Activated naive CD4-positive, alpha-beta T cell treated with anti-CD3 and anti-CD28 coated beads, Interleukin-2, amount 50 U/mL, for 72 hours (primary cell): ENCODE results near the gene OR2Z1. TPM values are rescaled to one million over a fixed set of nuclear protein-coding genes. Genes with fewer than 3 reads are reported as not detected.
"Not testable (repeated sequence)": the region's sequence is repeated elsewhere in the genome, so short reads cannot be mapped to it uniquely, and the experiment has no call there.

ENCODE experiments used
- ATAC-seq, 2 donors: fragments of 150-1000 bp; cut with Tn5 transposase; 2 replicates each; pipeline ENCODE4 v1.10.0; 2021; ENCODE audit warnings: mild to moderate bottlenecking in 2 of 2, moderate library complexity in 2 of 2
- DNase-seq, 2 donors: peaks; one replicate each; pipeline ENCODE4 v3.0.0; 2021 to 2022; ENCODE audit warnings: low spot score in 2 of 2
- H3K27ac Mint-ChIP-seq, 2 donors: one replicate each; pipeline ENCODE4 v1.8.0; 2022; ENCODE audit warnings: mild to moderate bottlenecking in 2 of 2, mixed read lengths in 2 of 2
- H3K36me3 Mint-ChIP-seq, 2 donors: one replicate each; pipeline ENCODE4 v1.8.0; 2022; ENCODE audit warnings: mixed read lengths in 2 of 2
- H3K9me3 Mint-ChIP-seq, 2 donors: one replicate each; pipeline ENCODE4 v1.8.0; 2022; ENCODE audit warnings: mixed read lengths in 2 of 2
- total RNA-seq, 2 donors: library from RNA; stranded (reverse); gene quantifications; one replicate each; pipeline ENCODE4 v1.2.3, GENCODE V29; 2022

The OR2Z1 gene
- total RNA-seq, 2 donors from 2014 or later, result not detected

DNA sequence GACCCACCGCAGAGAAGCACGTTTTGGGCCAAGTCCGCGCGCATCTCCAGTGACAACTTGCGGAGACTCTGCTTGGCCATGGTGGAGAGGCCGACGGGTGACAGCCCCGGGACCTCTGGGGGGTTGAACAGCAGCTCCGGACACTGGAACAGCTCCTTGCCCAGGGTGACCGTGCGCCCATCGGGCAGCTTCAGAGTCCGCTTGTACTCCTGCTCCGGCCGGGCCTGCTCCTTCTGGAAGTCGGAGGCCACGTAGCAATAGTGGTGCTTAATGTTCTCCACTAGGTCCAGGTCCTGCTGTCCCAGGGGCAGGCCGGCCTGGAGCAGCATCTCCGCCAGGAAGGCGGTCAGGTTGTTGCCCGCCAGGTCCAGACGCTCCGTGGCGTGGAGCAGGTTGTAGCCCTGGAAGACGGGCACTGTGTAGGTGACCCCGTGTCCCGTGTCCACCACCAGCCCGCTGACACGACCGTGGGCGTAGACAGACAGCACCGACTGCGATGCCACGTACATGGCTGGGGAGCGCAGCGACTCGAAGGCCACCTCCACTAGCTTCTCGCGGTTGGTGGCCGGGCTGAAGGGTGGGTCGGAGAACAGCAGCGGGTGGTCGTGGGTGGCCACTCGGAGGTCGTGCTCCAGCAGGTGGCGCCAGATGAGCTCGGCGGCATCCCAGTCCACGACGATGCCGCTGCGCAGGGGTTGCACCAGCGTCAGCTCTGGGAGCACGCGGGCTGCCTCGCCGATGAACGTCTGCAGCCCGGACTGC lies 23.6 kb upstream of the OR2Z1 start:
- Mint-ChIP-seq H3K36me3 (no peaks in the 10 kb centered on the region), H3K9me3 (no peaks in the 10 kb centered on the region), H3K27ac (no peak overlapping the region)
- ATAC-seq (no peak), DNase-seq (no peak)

DNA sequence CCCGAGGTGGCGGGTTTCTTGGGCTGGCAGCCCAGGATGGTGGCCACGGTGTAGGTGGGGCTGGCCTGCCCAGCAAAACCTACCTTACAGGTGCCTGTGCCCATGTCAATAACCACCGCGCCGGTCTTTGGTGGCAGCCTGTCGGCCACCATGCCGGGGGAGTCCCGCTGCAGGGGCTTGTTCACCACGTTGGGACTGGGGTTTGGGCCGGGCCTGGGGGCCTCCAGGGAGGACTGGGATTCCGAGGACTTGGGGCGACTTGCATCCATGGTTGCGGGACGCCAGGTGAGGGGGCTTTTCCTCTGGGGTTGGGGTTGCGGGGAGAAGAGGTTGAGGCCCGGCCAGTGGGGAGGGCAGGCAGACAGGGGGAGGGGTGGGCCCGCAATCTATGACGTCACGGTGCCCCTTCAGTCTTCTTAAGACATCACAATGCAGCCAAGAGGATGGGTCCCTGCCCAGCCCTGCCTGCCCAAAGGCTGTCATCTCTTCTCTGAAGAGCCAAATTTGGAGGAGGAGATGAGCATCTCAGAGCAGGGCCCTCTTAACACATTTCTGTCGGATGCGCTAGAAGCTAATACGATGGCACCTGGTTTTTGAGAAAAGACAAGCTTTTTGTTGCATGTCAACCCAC lies 22.9 kb upstream of the OR2Z1 start, which contains the start of gene ACTL9:
Gene ACTL9 (minus strand): TSS at position 363 of the 631 bp plus-strand sequence. CDS start 94 bp downstream, at position 269.
- DNase-seq, result no peak
- Mint-ChIP-seq H3K27ac (no peak within 1 kb of the TSS), H3K9me3 (no peaks in the 10 kb centered on the region), H3K36me3 (no peaks in the 10 kb centered on the region)
- ATAC-seq, result no peak

DNA sequence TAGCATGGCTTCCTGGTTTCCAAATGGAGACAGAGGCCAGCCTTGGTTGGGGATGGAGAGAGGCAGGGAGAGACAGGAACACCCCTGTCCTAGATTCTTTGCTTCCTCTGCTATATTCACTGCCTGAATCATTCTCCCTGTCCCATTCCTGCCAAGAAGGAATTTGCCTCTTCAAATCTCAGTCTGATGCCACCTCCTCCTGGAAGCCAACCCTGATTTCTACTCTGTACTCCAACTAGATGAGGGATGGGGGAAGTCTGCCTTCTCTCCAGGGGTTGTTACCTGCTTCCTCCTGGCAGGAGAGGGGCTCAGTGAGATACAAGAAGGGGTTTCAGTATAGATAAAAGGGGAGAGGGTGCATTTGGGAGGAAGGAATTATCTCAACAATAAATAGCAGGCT lies 21.5 kb upstream of the OR2Z1 start:
- H3K27ac Mint-ChIP-seq, result no peak overlapping the region
- no peak for ATAC-seq
- no peak for DNase-seq

DNA sequence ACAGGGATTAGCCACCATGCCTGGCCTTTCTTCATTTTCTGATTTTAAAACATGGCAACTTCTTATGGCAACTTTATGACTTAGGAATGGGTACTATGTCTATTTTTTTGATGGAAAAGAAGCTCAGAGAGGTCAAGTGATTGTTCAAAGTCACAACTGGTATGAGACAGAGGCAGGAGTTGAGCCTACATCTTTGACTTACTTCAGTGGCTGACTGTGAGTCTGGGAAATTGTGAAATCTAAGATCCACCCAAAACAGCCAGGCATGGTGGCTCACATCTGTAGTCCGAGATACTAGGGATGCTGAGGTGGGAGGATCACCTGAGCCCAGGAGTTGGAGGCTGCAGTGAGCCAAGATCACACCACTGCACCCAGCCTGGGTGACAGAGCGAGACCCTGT lies 20.5 kb upstream of the OR2Z1 start:
- no peak for ATAC-seq
- H3K9me3 Mint-ChIP-seq, result no peaks in the 10 kb centered on the region
- DNase-seq, result no peak
- H3K36me3 Mint-ChIP-seq, result no peaks in the 10 kb centered on the region
- no peak overlapping the region for H3K27ac Mint-ChIP-seq

More for the DNA sequence above, 21.5 kb upstream of the OR2Z1 start:
- H3K9me3 Mint-ChIP-seq, result no peaks in the 10 kb centered on the region
- H3K36me3 Mint-ChIP-seq, result no peaks in the 10 kb centered on the region

DNA sequence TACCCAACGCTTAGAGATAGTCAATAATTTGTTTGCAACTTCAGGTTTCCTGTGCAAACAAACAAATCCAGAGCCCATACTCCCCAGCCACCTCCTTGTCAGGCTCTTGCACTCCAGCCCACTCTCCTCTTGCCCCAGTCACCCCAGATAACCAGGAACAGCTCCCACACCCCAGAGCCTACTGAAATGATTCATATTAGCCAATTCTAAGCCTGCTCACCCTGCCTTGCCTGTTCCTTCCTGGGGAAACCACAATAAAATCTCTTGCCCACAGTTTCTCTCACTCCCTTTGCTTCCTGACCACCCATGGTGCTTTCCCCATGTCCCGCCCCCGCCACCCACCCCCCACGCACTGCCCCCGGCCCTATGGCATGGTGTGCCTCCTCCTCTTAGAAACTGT lies 19.1 kb upstream of the OR2Z1 start:
- DNase-seq (no peak), ATAC-seq (peak; percentile 91 to 95)
- no peak overlapping the region for H3K27ac Mint-ChIP-seq
- H3K36me3 Mint-ChIP-seq, result no peaks in the 10 kb centered on the region
- H3K9me3 Mint-ChIP-seq, result no peaks in the 10 kb centered on the region

DNA sequence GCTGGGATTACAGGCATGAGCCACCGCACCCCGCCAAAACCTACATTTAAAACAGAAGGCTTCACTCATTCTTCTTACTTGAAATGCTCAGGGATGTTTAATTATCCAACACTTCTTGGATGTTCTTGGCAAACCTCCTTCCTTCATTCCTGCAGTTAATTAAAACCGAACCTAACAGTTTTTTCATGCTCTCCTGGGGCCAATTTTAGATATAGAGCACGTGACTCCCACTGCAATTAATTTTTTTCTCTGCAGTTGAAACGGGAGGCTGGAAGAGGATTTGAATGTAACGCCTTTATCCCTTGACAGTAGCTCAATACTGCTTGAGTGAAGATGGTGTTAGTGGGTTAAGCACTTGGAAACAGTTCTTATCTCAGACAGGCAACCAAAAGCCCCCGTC lies 18.2 kb upstream of the OR2Z1 start:
- Mint-ChIP-seq H3K27ac (no peak overlapping the region), H3K9me3 (no peaks in the 10 kb centered on the region), H3K36me3 (no peaks in the 10 kb centered on the region)
- ATAC-seq (no peak), DNase-seq (no peak)

DNA sequence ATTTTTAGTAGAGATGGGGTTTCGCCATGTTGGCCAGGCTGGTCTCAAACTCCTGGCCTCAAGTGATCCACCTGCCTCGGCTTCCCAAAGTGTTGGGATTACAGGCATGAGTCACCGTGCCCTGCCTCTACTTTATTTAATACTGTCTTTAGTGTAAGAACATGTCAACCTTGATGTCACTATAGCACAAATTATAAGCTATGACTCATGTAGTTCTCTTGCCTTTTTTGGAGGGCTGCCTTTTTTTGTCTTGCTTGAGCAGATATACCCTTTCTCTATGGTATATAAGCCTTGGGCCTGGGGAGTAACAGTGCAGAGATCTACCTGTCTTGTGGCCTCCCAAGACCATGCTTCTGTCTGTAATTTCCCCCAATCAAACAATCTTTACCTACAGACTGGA lies 16.1 kb upstream of the OR2Z1 start:
- ATAC-seq, result peak in 1 of 2 donors; percentile 34
- H3K36me3 Mint-ChIP-seq, H3K27ac Mint-ChIP-seq, DNase-seq, H3K9me3 Mint-ChIP-seq: not testable (repeated sequence)

DNA sequence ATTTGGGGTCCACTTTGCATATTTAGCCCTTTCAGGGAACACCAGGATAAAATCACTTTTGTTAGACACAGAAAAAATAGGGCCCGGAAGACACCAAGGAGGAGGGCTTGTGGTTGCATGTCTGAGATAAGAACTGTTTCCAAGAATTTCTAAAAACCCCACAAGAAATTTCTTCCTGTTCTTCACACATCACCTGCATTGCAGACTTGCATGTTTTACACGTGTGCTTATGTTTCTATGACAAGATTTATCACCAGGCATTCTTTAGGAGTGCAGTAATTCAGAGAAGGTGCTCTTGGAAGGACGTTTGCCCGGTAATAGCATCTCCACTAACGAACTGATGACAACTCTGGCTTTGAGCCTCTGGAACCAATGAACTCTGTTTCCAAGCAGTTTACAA lies 15.7 kb upstream of the OR2Z1 start:
- Mint-ChIP-seq H3K36me3 (no peaks in the 10 kb centered on the region), H3K9me3 (no peaks in the 10 kb centered on the region), H3K27ac (no peak overlapping the region)
- DNase-seq (no peak), ATAC-seq (peak; percentile 25 to 37)

DNA sequence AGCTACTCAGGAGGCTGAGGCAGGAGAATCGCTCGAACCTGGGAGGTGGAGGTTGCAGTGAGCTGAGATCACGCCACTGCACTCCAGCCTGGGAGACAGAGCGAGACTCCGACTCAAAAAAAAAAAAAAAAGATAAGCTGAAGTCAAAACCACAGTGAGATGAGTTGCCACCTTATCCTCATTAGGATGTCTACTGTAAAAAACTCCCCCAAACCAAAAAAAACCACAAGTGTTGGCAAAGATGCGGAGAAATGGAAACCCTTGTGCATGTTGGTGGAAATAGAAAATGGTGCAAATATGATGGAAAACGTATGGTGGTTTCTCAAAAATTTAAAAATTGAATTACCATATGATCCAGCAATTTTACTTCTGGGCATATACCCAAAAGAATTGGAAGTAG lies 11.1 kb upstream of the OR2Z1 start:
- H3K9me3 Mint-ChIP-seq, result peaks cover 4 to 11% of the 10 kb centered on the region in 2 donors
- H3K27ac Mint-ChIP-seq, H3K36me3 Mint-ChIP-seq, ATAC-seq, DNase-seq: not testable (repeated sequence)

DNA sequence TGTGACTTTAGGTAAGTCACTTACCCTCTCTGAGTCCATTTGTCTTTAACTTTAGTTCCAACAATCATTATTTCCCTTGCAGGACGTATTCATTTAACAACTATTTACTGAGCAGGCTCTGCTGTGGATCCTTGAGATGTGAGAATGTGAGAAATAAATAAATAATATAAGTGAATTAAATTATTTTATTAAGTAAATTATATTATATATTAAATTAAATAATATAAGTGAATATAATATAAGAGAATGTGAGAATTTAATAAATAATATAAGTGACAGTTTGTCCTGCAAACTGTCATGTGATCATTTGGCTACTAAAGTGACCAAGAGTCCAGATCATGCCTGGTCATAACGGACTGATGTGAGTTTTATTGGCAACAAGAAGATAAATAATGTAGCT lies 598 bp downstream of the OR2Z1 start:
- peaks cover 4 to 5% of the 10 kb centered on the region in 2 donors for H3K36me3 Mint-ChIP-seq
- H3K27ac Mint-ChIP-seq, result no peak overlapping the region
- peaks cover 3 to 9% of the 10 kb centered on the region in 2 donors for H3K9me3 Mint-ChIP-seq

DNA sequence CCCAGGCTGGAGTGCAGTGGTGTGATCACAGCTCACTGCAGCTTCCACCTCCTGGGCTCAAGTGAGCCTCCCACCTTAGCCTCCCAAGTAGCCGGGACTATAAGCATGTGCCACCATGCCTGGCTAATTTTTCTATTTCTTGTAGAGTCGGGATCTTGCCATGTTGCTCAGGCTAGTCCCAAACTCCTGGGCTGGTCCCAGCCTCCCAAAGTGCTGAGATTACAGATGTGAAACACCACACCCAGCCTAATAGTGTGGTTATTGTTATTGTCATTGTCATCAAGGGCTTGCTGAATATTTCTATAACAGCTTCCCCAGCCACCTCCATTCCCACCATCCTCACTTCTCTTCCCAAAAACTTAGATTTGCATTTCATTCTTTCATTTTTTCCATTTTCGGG lies 2.8 kb downstream of the OR2Z1 start:
- no peaks in the 10 kb centered on the region for H3K36me3 Mint-ChIP-seq
- ATAC-seq, result no peak
- no peak overlapping the region for H3K27ac Mint-ChIP-seq
- no peak for DNase-seq
- H3K9me3 Mint-ChIP-seq, result peaks cover 0 to 5% of the 10 kb centered on the region in 2 donors

More for the DNA sequence above, 598 bp downstream of the OR2Z1 start:
- no peak for DNase-seq
- ATAC-seq, result no peak

DNA sequence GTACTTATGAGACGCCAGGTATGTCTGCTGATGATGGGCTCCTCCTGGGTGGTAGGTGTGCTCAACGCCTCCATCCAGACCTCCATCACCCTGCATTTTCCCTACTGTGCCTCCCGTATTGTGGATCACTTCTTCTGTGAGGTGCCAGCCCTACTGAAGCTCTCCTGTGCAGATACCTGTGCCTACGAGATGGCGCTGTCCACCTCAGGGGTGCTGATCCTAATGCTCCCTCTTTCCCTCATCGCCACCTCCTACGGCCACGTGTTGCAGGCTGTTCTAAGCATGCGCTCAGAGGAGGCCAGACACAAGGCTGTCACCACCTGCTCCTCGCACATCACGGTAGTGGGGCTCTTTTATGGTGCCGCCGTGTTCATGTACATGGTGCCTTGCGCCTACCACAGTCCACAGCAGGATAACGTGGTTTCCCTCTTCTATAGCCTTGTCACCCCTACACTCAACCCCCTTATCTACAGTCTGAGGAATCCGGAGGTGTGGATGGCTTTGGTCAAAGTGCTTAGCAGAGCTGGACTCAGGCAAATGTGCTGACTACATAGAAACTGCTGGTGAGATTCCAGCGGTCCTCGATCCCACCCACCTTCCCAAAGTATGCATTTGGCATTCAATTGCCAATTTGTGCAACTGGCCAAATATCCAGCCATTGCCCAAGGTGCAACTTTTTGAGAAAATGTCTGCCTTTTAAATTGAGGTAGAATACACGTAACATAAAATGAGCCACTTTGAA lies 10.2 kb downstream of the OR2Z1 start:
- Mint-ChIP-seq H3K9me3 (peaks cover 0 to 7% of the 10 kb centered on the region in 2 donors), H3K36me3 (no peaks in the 10 kb centered on the region), H3K27ac (no peak overlapping the region)
- ATAC-seq (no peak), DNase-seq (no peak)

DNA sequence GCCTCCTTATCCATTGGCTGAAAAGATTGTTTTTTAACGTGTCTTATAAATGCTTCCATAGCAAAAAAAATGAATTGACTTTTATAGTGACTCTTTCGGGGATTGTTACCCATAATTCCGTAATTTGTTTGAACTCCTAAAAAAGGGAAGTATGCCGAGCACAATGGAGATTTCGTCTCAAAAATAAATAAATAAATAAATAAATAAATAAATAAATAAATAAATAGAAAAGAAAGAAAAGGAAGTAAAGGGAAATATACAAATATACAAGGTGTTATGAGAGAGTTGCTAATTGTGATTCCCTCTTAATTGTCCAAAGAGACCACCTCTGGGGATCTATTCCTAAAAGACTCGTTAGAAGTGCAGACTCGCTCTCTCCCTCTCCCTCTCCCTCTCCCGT lies 16.9 kb downstream of the OR2Z1 start:
- DNase-seq, result no peak
- Mint-ChIP-seq H3K36me3 (no peaks in the 10 kb centered on the region), H3K27ac (no peak overlapping the region), H3K9me3 (no peaks in the 10 kb centered on the region)
- ATAC-seq, result no peak

DNA sequence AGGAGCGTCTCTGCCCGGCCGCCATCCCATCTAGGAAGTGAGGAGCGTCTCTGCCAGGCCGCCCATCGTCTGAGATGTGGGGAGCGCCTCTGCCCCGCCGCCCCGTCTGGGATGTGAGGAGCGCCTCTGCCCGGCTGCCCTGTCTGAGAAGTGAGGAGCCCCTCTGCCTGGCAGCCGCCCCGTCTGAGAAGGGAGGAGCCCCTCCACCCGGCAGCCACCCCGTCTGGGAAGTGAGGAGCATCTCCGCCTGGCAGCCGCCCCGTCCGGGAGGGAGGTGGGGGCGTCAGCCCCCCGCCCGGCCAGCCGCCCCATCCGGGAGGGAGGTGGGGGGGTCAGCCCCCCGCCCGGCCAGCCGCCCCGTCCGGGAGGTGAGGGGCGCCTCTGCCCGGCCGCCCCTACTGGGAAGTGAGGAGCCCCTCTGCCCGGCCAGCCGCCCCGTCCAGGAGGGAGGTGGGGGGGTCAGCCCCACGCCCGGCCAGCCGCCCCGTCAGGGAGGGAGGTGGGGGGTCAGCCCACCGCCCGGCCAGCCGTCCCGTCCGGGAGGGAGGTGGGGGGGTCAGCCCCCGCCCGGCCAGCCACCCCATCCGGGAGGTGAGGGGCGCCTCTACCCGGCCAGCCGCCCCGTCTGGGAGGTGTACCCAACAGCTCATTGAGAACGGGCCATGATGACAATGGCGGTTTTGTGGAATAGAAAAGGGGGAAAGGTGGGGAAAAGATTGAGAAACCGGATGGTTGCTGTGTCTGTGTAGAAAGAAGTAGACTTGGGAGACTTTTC lies 18.0 kb downstream of the OR2Z1 start:
- H3K36me3 Mint-ChIP-seq, ATAC-seq, DNase-seq, H3K27ac Mint-ChIP-seq, H3K9me3 Mint-ChIP-seq: not testable (repeated sequence)

DNA sequence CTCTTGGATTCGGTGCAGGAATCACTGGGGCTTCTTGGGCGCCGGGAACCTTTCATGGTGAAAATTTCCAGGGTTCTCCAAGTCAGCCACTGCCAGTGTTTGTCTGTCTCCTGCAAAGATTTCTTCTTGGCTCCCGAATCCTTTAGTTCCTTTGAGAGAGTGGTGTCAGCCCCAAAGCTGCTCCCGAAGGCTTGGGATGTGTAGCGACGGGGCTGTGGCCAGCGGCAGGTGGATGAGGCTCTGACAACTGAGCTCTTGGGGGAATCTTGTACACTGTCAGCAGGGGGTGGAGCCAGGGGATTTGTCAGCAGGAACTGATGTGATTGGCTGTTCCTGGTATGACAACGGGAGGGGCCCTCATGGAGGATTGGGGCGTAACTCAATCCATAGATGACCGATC lies 45.8 kb downstream of the OR2Z1 start:
- not testable (repeated sequence) for DNase-seq, H3K36me3 Mint-ChIP-seq, H3K27ac Mint-ChIP-seq, ATAC-seq, H3K9me3 Mint-ChIP-seq

DNA sequence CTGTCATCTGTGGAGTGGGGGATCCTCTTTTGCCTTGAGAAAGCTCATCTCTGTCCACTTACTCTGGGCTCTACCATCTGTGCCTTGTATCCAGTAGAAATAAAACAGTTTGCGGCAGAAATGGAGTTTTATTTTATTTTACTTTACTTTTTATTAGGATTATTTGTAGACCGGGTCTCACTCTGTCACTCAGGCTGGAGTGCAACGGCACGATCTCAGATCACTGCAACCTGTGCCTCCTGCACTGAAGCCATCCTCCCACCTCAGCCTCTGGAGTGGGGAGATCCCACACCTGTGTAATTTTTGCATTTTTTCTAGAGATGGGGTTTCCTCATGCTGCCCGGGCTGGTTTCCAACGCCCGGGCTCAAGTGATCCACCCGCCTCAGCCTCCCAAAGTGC lies 47.8 kb downstream of the OR2Z1 start:
- not testable (repeated sequence) for ATAC-seq, DNase-seq, H3K36me3 Mint-ChIP-seq, H3K9me3 Mint-ChIP-seq, H3K27ac Mint-ChIP-seq

DNA sequence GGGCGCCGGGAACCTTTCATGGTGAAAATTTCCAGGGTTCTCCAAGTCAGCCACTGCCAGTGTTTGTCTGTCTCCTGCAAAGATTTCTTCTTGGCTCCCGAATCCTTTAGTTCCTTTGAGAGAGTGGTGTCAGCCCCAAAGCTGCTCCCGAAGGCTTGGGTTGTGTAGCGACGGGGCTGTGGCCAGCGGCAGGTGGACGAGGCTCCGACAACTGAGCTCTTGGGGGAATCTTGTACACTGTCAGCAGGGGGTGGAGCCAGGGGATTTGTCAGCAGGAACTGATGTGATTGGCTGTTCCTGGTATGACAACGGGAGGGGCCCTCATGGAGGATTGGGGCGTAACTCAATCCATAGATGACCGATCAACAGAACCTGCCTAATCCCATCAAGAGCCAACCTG lies 52.2 kb downstream of the OR2Z1 start:
- not testable (repeated sequence) for DNase-seq, H3K9me3 Mint-ChIP-seq, H3K27ac Mint-ChIP-seq, H3K36me3 Mint-ChIP-seq, ATAC-seq
